HG03066 (cell line): Measurements from ENCODE around the gene TYW5.

ENCODE experiments used
- ATAC-seq: cut with Tn5 transposase; IDR thresholded peaks from one replicate; pipeline ENCODE4 v1.9.1; 2021; ENCODE audit warnings: low read depth; ENCODE audit not compliant: unreplicated experiment

Gene TYW5

GRCh38 chr2:199955339-199956061 is at the start of gene TYW5, which contains the start of gene MAIP1:
Gene TYW5, minus strand, starts transcription at chr2:199955491. Its CDS starts 21 bp downstream, at chr2:199955470.
Gene MAIP1, plus strand, starts transcription at chr2:199955582. Its CDS starts 217 bp downstream, at chr2:199955799.
- ATAC-seq = peak; percentile 87

GRCh38 chr2:200003444-200003843 is 48.2 kb upstream of the TYW5 start:
- ATAC-seq = no peak

- ATAC-seq = no peak
Measured at GRCh38 chr2:200000444-200001163, 45.3 kb upstream of the TYW5 start.

- no peak for ATAC-seq
Measured at GRCh38 chr2:199999166-199999565, 43.9 kb upstream of the TYW5 start.

GRCh38 chr2:199997296-199997695 is 42.0 kb upstream of the TYW5 start:
- ATAC-seq = no peak

- no peak for ATAC-seq
Measured at GRCh38 chr2:199994896-199995295, 39.6 kb upstream of the TYW5 start.

- no peak for ATAC-seq
Measured at GRCh38 chr2:199994371-199994770, 39.1 kb upstream of the TYW5 start.

GRCh38 chr2:199992296-199992695 is 37.0 kb upstream of the TYW5 start:
- no peak for ATAC-seq

GRCh38 chr2:199991691-199992090 is 36.4 kb upstream of the TYW5 start:
- no peak for ATAC-seq

- ATAC-seq = no peak
Measured at GRCh38 chr2:199989822-199990221, 34.5 kb upstream of the TYW5 start.

GRCh38 chr2:199988151-199988550 is 32.9 kb upstream of the TYW5 start:
- ATAC-seq = no peak

- no peak for ATAC-seq
Measured at GRCh38 chr2:199987586-199987985, 32.3 kb upstream of the TYW5 start.

- no peak for ATAC-seq
Measured at GRCh38 chr2:199985625-199986207, 30.4 kb upstream of the TYW5 start.

- ATAC-seq = no peak
Measured at GRCh38 chr2:199984755-199985154, 29.5 kb upstream of the TYW5 start.

- no peak for ATAC-seq
Measured at GRCh38 chr2:199984159-199984558, 28.9 kb upstream of the TYW5 start.

- no peak for ATAC-seq
Measured at GRCh38 chr2:199983534-199983933, 28.2 kb upstream of the TYW5 start.

GRCh38 chr2:199982126-199982843 is 27.0 kb upstream of the TYW5 start:
- ATAC-seq = no peak

- peak; percentile 49 for ATAC-seq
Measured at GRCh38 chr2:199979832-199980628, 24.7 kb upstream of the TYW5 start.

GRCh38 chr2:199979398-199979797 is 24.1 kb upstream of the TYW5 start:
- ATAC-seq = no peak

GRCh38 chr2:199977984-199978415 is 22.7 kb upstream of the TYW5 start:
- ATAC-seq = peak; percentile 74
